Sigmoid colon (tissue), 4 donors: Measurements from ENCODE around the gene SMARCAD1.

Source experiments
- CTCF ChIP-seq, 4 experiments: fragments of 450-650 bp in 3 of 4; fragments of 200-600 bp in 1 of 4; IDR thresholded peaks; one replicate each; pipeline ENCODE4 v1.5.1; 2016 to 2019; ENCODE audit warnings: antibody characterized with exemption in 4 of 4, mild to moderate bottlenecking in 3 of 4, moderate library complexity in 2 of 4
- EP300 ChIP-seq, 4 donors: sonication (generic); formaldehyde crosslinking; IDR thresholded peaks; one replicate each; pipeline ENCODE4 v1.6.1; 2017; ENCODE audit warnings: antibody characterized with exemption in 4 of 4
- POLR2A ChIP-seq, 2 donors: fragments of 450-650 bp; IDR thresholded peaks; one replicate each; pipeline ENCODE4 v1.6.1; 2016; ENCODE audit warnings: antibody characterized with exemption in 2 of 2, mild to moderate bottlenecking in 2 of 2, moderate library complexity in 2 of 2

- TF ChIP-seq CTCF (IDR thresholded peaks at IDR 0.05) (no peak), EP300 (IDR thresholded peaks at IDR 0.05) (no peak), POLR2A (IDR thresholded peaks at IDR 0.05) (no peak)
Observed at GRCh38 chr4:94177822-94178221, 29.8 kb upstream of the SMARCAD1 start.
